SH-SY5Y (cell line): ENCODE data around the gene CYBA.

Source experiments
- GATA2 ChIP-seq: IDR thresholded peaks from 2 replicates; pipeline ENCODE4 v1.6.1; 2011; ENCODE audit warnings: mild to moderate bottlenecking, low read depth, low read length
- GATA3 ChIP-seq: IDR thresholded peaks from 2 replicates; pipeline ENCODE4 v1.6.1; 2011; ENCODE audit warnings: low read depth, mild to moderate bottlenecking, low read length, moderate library complexity

DNA sequence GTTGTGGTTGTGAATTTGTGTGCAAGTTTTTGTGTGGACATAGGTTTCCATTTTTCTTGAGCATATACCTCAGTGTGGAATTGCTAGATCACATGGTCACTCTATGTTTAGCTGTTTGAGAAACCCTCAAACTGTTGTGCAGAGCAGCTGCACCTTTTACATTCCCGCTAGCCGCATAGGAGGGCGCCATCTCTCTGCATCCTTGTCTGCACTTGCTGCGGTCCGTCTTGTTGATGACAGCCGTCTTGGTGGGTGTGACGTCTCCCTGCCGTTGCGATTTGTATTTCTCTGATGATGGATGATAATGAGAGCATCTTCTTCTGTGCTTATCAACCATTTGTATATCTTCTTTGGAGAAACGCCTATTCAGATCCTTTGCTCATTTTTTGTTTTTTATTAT is 37.6 kb downstream of the CYBA start:
- no peak for TF ChIP-seq GATA3
- no peak for TF ChIP-seq GATA2
